CD4-positive, alpha-beta T cell treated with Interleukin-6 for 4 hours (primary cell): ENCODE measurements around the gene MGAT5.

Source experiments
- DNase-seq: peaks from one replicate; pipeline ENCODE4 v3.0.0-alpha.2; 2020; ENCODE audit warnings: mixed read lengths

The MGAT5 gene

DNA sequence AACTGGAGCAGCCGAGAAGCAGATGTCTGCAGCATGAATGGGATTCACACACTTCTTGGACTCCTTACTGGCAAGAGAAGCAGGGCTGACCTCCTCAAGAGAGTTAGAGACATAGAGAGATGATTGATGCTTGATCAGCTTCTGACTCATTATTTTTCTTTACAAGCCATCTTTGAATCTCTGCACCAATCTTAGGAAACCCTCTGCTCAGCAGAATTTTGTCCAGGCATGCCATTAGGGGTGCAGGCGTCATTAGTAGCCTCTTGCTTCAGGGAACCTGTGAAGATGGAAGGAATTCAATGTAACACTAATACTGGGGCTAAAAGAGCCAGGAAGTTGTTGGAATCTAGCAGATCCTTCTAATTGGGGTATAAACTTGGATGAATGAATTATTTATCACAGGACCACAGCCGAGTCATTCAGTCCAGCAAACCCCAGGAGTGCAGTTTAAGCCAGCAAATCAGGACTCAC is 151.8 kb downstream of the MGAT5 start:
- DNase-seq, result no peak

GRCh38 chr2:134406311-134406710 is 152.4 kb downstream of the MGAT5 start:
- peak; percentile 37 for DNase-seq

GRCh38 chr2:134406736-134407135 is 152.9 kb downstream of the MGAT5 start:
- DNase-seq, result no peak

DNA sequence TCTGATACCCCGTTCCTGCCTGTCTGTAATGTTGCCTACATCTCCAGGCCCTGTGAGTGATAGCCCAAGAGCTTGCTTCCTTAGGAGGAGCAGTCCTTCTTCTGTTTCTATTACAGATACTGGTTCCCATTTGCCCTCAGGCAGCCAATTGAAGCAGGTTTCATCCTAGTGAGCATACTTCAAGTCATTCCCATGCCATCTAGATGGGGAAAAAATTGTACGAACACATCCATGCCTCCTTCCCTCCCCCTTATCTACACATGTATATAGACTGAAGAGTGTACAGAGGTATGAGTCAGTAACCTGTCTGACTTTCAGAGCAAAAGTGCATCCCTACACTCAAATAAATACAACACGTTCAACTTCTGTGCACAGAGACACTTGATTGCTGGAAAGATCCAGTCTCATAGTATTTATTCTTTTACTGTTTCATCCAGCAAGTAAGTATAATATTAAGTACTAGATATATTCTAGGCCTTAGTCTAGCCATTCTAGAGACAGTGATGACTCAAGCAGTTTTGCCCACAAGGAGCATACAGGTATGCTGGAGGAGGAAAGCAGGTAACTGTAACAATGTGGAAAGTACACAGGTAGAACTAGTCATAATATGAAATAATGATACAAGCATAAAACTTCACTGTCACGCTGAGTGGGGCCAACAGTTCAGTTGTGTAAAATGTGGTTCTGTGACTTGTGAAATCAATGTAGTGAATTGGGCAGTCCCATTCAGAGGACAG is 153.4 kb downstream of the MGAT5 start:
- DNase-seq, result no peak

GRCh38 chr2:134408386-134408785 is 154.5 kb downstream of the MGAT5 start:
- peak; percentile 11 for DNase-seq

DNA sequence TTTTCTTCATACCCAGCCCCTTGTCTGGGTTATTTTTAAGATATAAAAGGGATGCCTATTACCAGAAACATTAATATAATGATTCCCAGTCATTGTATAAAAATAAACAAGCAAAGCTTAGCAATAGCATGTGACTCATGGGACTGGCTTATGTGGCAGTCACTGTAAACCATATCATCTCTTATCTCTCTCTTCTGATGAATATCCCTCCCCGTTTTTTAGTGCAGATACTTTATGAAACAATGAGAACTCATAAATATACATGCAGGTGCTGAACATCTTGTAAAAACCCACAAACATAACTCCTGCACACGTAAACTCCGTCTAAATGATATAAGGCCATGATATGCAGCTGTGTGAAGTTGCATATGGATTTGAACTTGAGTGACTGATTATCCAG is 154.9 kb downstream of the MGAT5 start:
- no peak for DNase-seq

GRCh38 chr2:134410006-134410405 is 156.1 kb downstream of the MGAT5 start:
- DNase-seq, result no peak

DNA sequence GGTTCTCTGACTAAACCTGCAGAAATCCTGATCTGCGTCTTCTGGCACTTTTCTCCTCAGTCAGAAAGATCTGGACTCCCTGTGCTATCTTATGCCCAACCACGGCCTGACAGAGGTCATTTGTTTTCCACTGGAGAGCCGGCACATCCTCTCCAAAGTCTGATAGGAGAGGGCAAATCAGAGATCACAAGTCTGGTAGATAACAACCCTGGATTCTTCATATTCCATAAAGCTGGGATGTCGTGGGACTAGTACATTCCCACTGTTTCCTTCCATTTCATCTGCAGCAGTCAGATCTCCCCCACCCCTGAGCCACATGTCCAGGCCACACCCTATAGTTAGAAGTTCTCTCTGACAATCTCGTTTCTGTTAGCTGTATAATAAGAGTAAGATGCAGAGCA is 157.0 kb downstream of the MGAT5 start:
- DNase-seq, result no peak

DNA sequence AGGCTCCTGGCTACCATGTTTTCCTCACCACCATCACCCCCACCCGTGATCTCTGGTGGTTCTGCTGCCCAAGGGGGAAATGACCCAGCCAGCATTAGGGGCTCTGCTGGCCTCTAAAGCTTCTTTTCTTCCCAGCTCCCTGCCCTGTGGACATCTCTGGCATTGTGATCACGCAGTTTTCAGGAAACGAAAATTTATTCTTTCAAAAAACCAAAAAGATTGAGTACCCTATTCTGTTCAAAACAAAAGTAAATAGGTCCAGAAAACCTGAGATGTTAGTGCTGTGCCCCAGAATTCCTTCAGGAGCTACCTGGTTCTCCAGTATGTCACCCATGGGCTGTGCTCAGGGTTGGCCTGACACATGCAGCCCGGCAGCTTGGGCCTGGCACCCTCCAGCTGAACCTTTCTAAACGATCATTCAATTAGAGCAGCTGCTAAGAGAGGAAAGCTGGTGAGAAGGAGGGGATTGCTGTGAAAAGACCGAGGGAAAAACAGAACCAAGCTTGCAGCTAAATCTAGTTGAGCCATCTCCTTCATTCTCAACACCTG is 157.5 kb downstream of the MGAT5 start:
- no peak for DNase-seq

- DNase-seq, result peak; percentile 74
These were observed 158.2 kb downstream of the MGAT5 start for GRCh38 chr2:134411828-134412638.

DNA sequence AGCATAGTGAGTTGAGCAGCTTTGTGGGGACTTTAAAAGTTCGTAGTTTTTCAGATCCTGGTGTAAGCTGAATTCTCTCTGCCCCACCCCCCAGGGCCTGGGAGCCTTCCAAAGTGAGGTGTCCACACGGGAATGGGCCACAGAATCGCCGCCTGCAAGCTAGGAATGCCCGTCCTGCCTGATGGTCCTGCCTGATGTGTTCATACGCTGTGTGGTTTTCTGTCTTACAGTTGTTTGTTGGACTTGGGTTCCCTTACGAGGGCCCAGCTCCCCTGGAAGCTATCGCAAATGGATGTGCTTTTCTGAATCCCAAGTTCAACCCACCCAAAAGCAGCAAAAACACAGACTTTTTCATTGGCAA is 158.7 kb downstream of the MGAT5 start:
- DNase-seq, result no peak

DNA sequence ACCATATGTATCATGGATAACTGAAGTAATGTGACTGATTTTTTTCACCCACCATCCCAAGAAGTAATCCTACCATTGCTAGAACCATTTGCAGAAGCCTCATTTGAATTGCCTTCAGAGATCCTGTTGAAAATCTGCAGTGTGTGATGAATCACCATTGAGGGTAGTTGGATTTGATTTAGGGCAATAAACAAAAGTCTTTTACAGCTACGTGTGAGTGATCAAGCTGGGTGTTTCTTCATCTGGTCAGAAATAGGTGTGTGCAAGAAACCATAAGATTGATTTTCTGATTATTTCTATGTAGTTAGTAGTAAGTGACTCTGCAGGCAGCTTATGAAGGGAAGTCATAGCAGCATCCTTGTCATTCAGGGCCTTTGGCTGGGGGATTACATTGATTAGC is 159.6 kb downstream of the MGAT5 start:
- no peak for DNase-seq

GRCh38 chr2:134413912-134414311 is 160.0 kb downstream of the MGAT5 start:
- no peak for DNase-seq

DNA sequence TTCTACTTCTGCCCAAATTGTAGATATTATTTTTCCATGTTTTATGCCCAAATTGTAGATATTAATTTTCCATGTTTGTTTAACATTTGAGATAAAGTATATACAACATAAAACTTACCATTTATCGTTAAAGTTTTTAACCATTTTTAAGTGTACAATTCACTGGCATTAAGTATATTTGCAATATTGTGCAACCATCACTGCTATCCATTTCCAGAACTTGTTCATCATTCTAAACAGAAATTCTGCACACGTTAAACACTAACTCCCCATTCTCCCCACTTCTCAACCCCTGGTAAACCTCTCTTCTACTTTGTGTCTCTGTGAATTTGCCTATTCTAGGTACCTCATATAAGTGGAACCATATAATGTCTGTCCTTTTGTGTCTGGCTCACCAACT is 162.1 kb downstream of the MGAT5 start:
- DNase-seq, result no peak

GRCh38 chr2:134416637-134417036 is 162.8 kb downstream of the MGAT5 start:
- no peak for DNase-seq

- no peak for DNase-seq
These were observed 164.2 kb downstream of the MGAT5 start for GRCh38 chr2:134417968-134418582.

DNA sequence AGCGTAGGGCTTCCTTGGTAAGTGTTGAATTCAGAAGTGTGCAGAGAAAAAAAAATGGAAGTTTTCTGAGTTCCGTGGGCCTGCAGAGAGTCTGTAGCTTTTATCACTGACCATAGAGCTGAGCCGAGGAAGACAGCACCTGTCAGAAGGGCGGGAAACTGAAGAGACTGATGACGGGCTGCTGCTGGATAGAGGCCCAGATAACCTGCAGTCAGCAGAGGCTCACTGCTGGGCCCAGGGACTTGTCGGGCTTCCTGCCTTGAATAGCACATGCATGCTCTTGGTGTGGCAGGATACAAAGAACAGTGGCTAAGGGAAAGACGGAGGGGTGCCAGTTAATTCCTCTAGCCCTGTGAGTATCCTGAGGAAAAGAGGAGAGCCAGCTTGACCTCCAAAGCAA is 166.4 kb downstream of the MGAT5 start:
- no peak for DNase-seq

- no peak for DNase-seq
These were observed 167.0 kb downstream of the MGAT5 start for GRCh38 chr2:134420920-134421319.

GRCh38 chr2:134421556-134422328 is 167.9 kb downstream of the MGAT5 start:
- no peak for DNase-seq

- no peak for DNase-seq
These were observed 172.0 kb downstream of the MGAT5 start for GRCh38 chr2:134425724-134426496.

DNA sequence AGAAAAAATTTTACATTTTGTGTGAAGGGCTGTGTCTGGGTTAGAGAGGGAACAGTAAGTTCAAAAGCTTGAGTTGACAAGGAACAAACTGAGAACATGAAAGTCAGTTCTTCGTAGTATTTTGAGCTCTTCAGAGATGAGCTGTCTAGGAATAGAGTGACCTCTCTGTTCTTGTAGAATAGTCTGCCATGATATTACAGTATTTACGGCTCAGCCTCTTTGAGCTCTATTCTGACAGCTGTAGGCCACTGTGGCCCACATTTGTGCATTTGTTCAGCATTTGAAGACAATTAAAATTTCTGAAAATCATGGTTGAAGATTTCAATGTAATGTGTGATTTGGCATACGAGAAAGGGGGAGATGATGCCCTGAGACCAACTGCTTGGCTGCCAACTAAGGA is 172.8 kb downstream of the MGAT5 start:
- no peak for DNase-seq

- no peak for DNase-seq
These were observed 176.0 kb downstream of the MGAT5 start for GRCh38 chr2:134429886-134430285.
